ENCODE results near the gene THSD4.
"Not testable (repeated sequence)": the region's sequence is repeated elsewhere in the genome, so short reads cannot be mapped to it uniquely, and the experiment has no call there.

THSD4 gene

DNA sequence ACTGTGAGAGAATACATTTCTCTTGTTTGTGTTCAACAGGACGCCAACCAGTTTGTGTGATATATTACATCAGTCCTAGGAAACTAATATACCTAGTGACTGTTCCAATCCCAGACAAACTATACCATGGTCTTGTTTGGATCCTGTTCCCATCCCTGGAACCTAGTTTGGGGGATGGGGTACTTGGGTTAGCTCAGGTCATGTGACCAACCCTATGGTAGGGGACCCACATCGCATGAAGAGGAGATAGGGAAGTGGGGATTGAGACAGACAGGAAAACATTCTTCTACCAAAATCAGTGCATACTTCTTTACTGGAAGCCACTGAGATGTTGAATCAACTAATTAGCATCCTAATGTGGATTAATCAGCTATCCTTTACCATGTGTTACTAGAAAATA lies 146.1 kb downstream of the THSD4 start:
- no peaks in the 10 kb centered on the region for H3K4me1 ChIP-seq (ENCODE audit: control insufficient read depth, insufficient read depth, low read length, poor library complexity, severe bottlenecking)
- no peak overlapping the region for H3K27ac ChIP-seq (ENCODE audit: low read depth, low read length, severe bottlenecking)
- peaks cover 10% of the 10 kb centered on the region for H3K9me3 ChIP-seq (ENCODE audit: control insufficient read depth, low read length)
- peaks cover 19% of the 10 kb centered on the region for H3K36me3 ChIP-seq (ENCODE audit: control insufficient read depth, insufficient read depth, low read length)
- no peak overlapping the region for H3K4me3 ChIP-seq (ENCODE audit: extremely low read depth, insufficient read depth, low read length, poor library complexity, severe bottlenecking)
- no CpG with 5 or more reads among the region's 2 CpGs for WGBS, 2 experiments (ENCODE audit: insufficient coverage in 2 of 2)

- no peak overlapping the region for H3K4me3 ChIP-seq (ENCODE audit: extremely low read depth, insufficient read depth, low read length, poor library complexity, severe bottlenecking)
- 78 to 89% methylated on average over 4 to 6 of the region's 6 CpGs for WGBS, 2 experiments (ENCODE audit: insufficient coverage in 2 of 2)
- peaks cover 14% of the 10 kb centered on the region for H3K36me3 ChIP-seq (ENCODE audit: control insufficient read depth, insufficient read depth, low read length)
- no peaks in the 10 kb centered on the region for H3K4me1 ChIP-seq (ENCODE audit: control insufficient read depth, insufficient read depth, low read length, poor library complexity, severe bottlenecking)
- peaks cover 10% of the 10 kb centered on the region for H3K9me3 ChIP-seq (ENCODE audit: control insufficient read depth, low read length)
- no peak overlapping the region for H3K27ac ChIP-seq (ENCODE audit: low read depth, low read length, severe bottlenecking)
Observed at GRCh38 chr15:71261909-71262308, 146.6 kb downstream of the THSD4 start.

- Histone ChIP-seq H3K36me3 (ENCODE audit: control insufficient read depth, insufficient read depth, low read length) (peaks cover 7% of the 10 kb centered on the region), H3K4me1 (ENCODE audit: control insufficient read depth, insufficient read depth, low read length, poor library complexity, severe bottlenecking) (no peaks in the 10 kb centered on the region), H3K27ac (ENCODE audit: low read depth, low read length, severe bottlenecking) (no peak overlapping the region), H3K9me3 (ENCODE audit: control insufficient read depth, low read length) (peaks cover 10% of the 10 kb centered on the region), H3K4me3 (ENCODE audit: extremely low read depth, insufficient read depth, low read length, poor library complexity, severe bottlenecking) (no peak overlapping the region)
- no CpG with 5 or more reads among the region's 3 CpGs for WGBS, 2 experiments (ENCODE audit: insufficient coverage in 2 of 2)
Observed at GRCh38 chr15:71262599-71262998, 147.3 kb downstream of the THSD4 start.

DNA sequence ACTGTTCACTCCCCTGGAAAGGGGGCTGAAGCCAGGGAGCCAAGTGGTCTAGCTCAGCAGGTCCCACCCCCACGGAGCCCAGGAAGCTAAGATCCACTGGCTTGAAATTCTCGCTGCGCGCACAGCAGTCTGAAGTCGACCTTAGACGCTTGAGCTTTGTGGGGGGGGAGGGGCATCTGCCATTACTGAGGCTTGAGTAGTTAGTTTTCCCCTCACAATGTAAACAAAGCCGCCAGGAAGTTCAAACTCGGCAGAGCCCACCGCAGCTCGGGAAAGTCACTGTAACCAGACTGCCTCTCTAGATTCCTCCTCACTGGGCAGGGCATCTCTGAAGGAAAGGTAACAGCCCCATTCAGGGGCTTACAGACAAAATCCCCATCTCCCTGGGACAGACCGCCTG lies 150.3 kb downstream of the THSD4 start:
- H3K9me3 ChIP-seq (ENCODE audit: control insufficient read depth, low read length); H3K4me3 ChIP-seq (ENCODE audit: extremely low read depth, insufficient read depth, low read length, poor library complexity, severe bottlenecking); H3K36me3 ChIP-seq (ENCODE audit: control insufficient read depth, insufficient read depth, low read length); H3K27ac ChIP-seq (ENCODE audit: low read depth, low read length, severe bottlenecking); H3K4me1 ChIP-seq (ENCODE audit: control insufficient read depth, insufficient read depth, low read length, poor library complexity, severe bottlenecking): not testable (repeated sequence)
- 74% methylated on average over 5 to 6 of the region's 11 CpGs for WGBS, 2 experiments (ENCODE audit: insufficient coverage in 2 of 2)

DNA sequence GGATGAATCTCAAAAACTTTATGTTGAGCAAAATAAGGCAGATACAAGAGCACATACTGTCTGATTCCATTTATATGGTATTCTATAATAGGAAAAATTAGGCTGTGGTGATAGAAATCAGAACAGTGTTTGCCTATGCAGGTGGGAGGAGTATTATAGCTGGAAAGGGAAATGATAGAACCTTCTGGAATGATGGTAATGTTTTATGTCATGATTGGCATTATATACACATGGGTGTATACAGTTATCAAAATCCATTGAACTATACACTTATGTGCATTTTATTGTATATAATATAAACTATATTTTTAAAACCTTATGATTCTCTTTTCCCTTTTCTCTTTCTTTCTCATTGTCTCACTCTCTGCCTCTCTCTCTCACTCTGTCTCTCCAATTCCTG lies 156.1 kb downstream of the THSD4 start:
- H3K27ac ChIP-seq (ENCODE audit: low read depth, low read length, severe bottlenecking), result no peak overlapping the region
- H3K4me3 ChIP-seq (ENCODE audit: extremely low read depth, insufficient read depth, low read length, poor library complexity, severe bottlenecking), result no peak overlapping the region
- no peaks in the 10 kb centered on the region for H3K36me3 ChIP-seq (ENCODE audit: control insufficient read depth, insufficient read depth, low read length)
- no peaks in the 10 kb centered on the region for H3K9me3 ChIP-seq (ENCODE audit: control insufficient read depth, low read length)
- H3K4me1 ChIP-seq (ENCODE audit: control insufficient read depth, insufficient read depth, low read length, poor library complexity, severe bottlenecking), result peaks cover 35% of the 10 kb centered on the region

- H3K9me3 ChIP-seq (ENCODE audit: control insufficient read depth, low read length), result no peaks in the 10 kb centered on the region
- 90 to 94% methylated on average over 5 of the region's 6 CpGs for WGBS, 2 experiments (ENCODE audit: insufficient coverage in 2 of 2)
- no peak overlapping the region for H3K4me3 ChIP-seq (ENCODE audit: extremely low read depth, insufficient read depth, low read length, poor library complexity, severe bottlenecking)
- H3K36me3 ChIP-seq (ENCODE audit: control insufficient read depth, insufficient read depth, low read length), result no peaks in the 10 kb centered on the region
- peak overlapping the region; percentile 45 for H3K27ac ChIP-seq (ENCODE audit: low read depth, low read length, severe bottlenecking)
- H3K4me1 ChIP-seq (ENCODE audit: control insufficient read depth, insufficient read depth, low read length, poor library complexity, severe bottlenecking), result peaks cover 37% of the 10 kb centered on the region
Observed at GRCh38 chr15:71272932-71273331, 157.7 kb downstream of the THSD4 start.

GRCh38 chr15:71273731-71274447 lies 158.6 kb downstream of the THSD4 start:
- 92 to 100% methylated on average over 1 to 2 of the region's 3 CpGs for WGBS, 2 experiments (ENCODE audit: insufficient coverage in 2 of 2)
- H3K27ac ChIP-seq (ENCODE audit: low read depth, low read length, severe bottlenecking), result peak overlapping the region; percentile 57

GRCh38 chr15:71274448-71274798 lies 159.2 kb downstream of the THSD4 start:
- no CpG with 5 or more reads among the region's 1 CpG for WGBS, 2 experiments (ENCODE audit: insufficient coverage in 2 of 2)
- H3K27ac ChIP-seq (ENCODE audit: low read depth, low read length, severe bottlenecking), result peak overlapping the region; percentile 57
- no peaks in the 10 kb centered on the region for H3K36me3 ChIP-seq (ENCODE audit: control insufficient read depth, insufficient read depth, low read length)
- peaks cover 37% of the 10 kb centered on the region for H3K4me1 ChIP-seq (ENCODE audit: control insufficient read depth, insufficient read depth, low read length, poor library complexity, severe bottlenecking)
- H3K9me3 ChIP-seq (ENCODE audit: control insufficient read depth, low read length), result no peaks in the 10 kb centered on the region
- H3K4me3 ChIP-seq (ENCODE audit: extremely low read depth, insufficient read depth, low read length, poor library complexity, severe bottlenecking), result no peak overlapping the region

More at GRCh38 chr15:71273731-71274447, 158.6 kb downstream of the THSD4 start:
- H3K36me3 ChIP-seq (ENCODE audit: control insufficient read depth, insufficient read depth, low read length), result no peaks in the 10 kb centered on the region
- no peak overlapping the region for H3K4me3 ChIP-seq (ENCODE audit: extremely low read depth, insufficient read depth, low read length, poor library complexity, severe bottlenecking)
- peaks cover 37% of the 10 kb centered on the region for H3K4me1 ChIP-seq (ENCODE audit: control insufficient read depth, insufficient read depth, low read length, poor library complexity, severe bottlenecking)
- H3K9me3 ChIP-seq (ENCODE audit: control insufficient read depth, low read length), result no peaks in the 10 kb centered on the region

DNA sequence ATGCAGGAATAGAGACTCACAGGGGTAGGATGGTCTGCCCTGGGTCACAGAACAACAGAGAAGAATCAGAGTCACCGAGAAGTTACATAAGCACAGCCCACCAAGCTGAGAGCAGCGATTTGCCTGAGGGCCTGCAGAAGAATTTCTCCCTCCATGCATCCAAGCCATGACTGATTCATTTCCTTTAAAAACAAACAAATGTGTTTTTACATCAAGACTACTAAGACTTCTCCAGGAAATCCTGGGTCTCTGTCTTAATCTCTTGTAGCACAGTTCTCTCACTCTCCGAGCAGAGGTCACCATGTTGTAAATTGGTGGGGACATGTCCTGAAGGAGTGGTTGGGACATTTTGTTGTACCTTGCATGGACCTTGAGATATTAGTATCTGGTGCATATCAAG lies 159.8 kb downstream of the THSD4 start:
- Histone ChIP-seq H3K4me3 (ENCODE audit: extremely low read depth, insufficient read depth, low read length, poor library complexity, severe bottlenecking) (no peak overlapping the region), H3K4me1 (ENCODE audit: control insufficient read depth, insufficient read depth, low read length, poor library complexity, severe bottlenecking) (peaks cover 37% of the 10 kb centered on the region), H3K9me3 (ENCODE audit: control insufficient read depth, low read length) (no peaks in the 10 kb centered on the region), H3K36me3 (ENCODE audit: control insufficient read depth, insufficient read depth, low read length) (no peaks in the 10 kb centered on the region), H3K27ac (ENCODE audit: low read depth, low read length, severe bottlenecking) (peak overlapping the region; percentile 57)
- 41 to 65% methylated on average over 2 of the region's 3 CpGs for WGBS, 2 experiments (ENCODE audit: insufficient coverage in 2 of 2)

DNA sequence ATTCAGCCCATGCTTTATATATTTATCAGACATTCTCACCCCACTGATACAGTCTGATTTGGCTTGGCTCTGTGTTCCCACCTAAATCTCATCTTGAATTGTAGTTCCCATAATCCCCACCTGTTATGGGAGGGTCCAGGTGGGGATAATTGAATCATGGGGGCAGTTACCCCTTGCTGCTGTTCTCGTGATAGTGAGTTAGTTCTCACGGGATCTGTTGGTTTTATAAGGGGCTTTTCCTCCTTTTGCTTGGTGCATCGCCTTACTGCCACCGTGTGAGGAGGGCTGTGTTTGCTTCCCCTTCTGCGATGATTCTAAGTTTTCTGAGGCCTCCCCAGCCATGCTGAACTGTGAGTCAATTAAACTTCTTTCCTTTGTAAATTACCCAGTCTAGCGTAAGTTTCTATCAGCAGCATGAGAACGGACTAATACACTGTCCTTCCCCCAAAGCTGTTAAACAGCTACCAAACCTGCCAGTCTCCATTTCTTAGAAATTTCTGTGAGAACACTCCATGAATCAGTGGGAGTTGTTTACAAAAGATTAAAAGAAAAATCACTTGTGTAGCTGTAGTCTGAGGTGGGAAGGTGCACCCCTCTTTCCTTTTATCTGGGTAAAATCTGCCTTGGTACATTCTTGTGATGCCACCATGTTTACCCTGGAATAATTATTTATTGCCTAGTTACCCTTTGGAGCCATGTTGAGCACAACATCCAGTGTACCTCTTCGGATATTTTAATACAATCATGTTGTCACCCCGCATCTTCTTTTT lies 160.5 kb downstream of the THSD4 start:
- Histone ChIP-seq H3K36me3 (ENCODE audit: control insufficient read depth, insufficient read depth, low read length) (no peaks in the 10 kb centered on the region), H3K4me3 (ENCODE audit: extremely low read depth, insufficient read depth, low read length, poor library complexity, severe bottlenecking) (no peak overlapping the region), H3K9me3 (ENCODE audit: control insufficient read depth, low read length) (no peaks in the 10 kb centered on the region), H3K27ac (ENCODE audit: low read depth, low read length, severe bottlenecking) (peak overlapping the region; percentile 57), H3K4me1 (ENCODE audit: control insufficient read depth, insufficient read depth, low read length, poor library complexity, severe bottlenecking) (peaks cover 39% of the 10 kb centered on the region)
- WGBS, 2 experiments (ENCODE audit: insufficient coverage in 2 of 2), result 86 to 88% methylated on average over 6 to 8 of the region's 9 CpGs

- Histone ChIP-seq H3K4me3 (ENCODE audit: extremely low read depth, insufficient read depth, low read length, poor library complexity, severe bottlenecking) (no peak overlapping the region), H3K4me1 (ENCODE audit: control insufficient read depth, insufficient read depth, low read length, poor library complexity, severe bottlenecking) (peaks cover 39% of the 10 kb centered on the region), H3K36me3 (ENCODE audit: control insufficient read depth, insufficient read depth, low read length) (no peaks in the 10 kb centered on the region), H3K27ac (ENCODE audit: low read depth, low read length, severe bottlenecking) (no peak overlapping the region), H3K9me3 (ENCODE audit: control insufficient read depth, low read length) (no peaks in the 10 kb centered on the region)
- 100% methylated on average over 2 of the region's 4 CpGs; no CpG with 5 or more reads in 1 of the 2 experiments for WGBS, 2 experiments (ENCODE audit: insufficient coverage in 2 of 2)
Observed at GRCh38 chr15:71276336-71276665, 161.0 kb downstream of the THSD4 start.
